Stimulated activated naive CD8-positive, alpha-beta T cell treated with anti-CD3 and anti-CD28 coated beads, Interleukin-15, amount 100 ng/mL, for 72 hours (primary cell): ENCODE measurements around the gene SPATA6.

ENCODE experiments used
- ATAC-seq: fragments of 150-1000 bp; cut with Tn5 transposase; 2 replicates; pipeline ENCODE4 v1.10.0; 2021; ENCODE audit warnings: mild to moderate bottlenecking, moderate library complexity
- DNase-seq, 2 donors: peaks; one replicate each; pipeline ENCODE4 v3.0.0; 2021 to 2022
- H3K27ac Mint-ChIP-seq, 2 donors: one replicate each; pipeline ENCODE4 v1.8.0; 2022; ENCODE audit warnings: mild to moderate bottlenecking in 2 of 2, mixed read lengths in 2 of 2, moderate library complexity in 2 of 2
- H3K27me3 Mint-ChIP-seq: one replicate; pipeline ENCODE4 v1.8.0; 2022; ENCODE audit warnings: mixed read lengths
- H3K4me1 Mint-ChIP-seq: one replicate; pipeline ENCODE4 v1.8.0; 2022; ENCODE audit warnings: mild to moderate bottlenecking, mixed read lengths
- H3K4me3 Mint-ChIP-seq, 2 donors: one replicate each; pipeline ENCODE4 v1.8.0; 2022; ENCODE audit warnings: mild to moderate bottlenecking in 2 of 2, mixed read lengths in 2 of 2, moderate library complexity in 1 of 2
- H3K9me3 Mint-ChIP-seq, 2 donors: one replicate each; pipeline ENCODE4 v1.8.0; 2022; ENCODE audit warnings: mixed read lengths in 2 of 2

Gene SPATA6

DNA sequence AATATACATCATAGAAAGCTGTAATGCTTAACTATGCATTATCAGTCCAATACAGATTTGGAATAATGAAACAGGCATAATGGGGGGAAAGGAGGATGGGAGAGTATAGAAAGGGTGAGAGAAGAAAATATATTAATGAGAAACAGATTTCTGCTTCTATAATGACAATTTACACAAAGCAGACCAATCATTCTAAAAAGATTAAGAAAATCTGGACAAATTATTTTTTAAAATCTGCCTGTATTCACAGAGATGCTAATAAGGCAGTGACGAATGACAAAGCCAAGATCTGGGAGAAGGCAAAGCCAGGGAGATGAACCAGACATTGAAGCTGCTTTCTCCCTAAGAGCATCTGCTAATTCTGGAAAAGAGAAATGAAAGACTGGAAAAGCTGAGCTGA lies 50.0 kb downstream of the SPATA6 start:
- Mint-ChIP-seq H3K4me3 (no peak overlapping the region), H3K27me3 (no peaks in the 10 kb centered on the region), H3K4me1 (no peaks in the 10 kb centered on the region), H3K27ac (no peak overlapping the region), H3K9me3 (no peaks in the 10 kb centered on the region)
- no peak for ATAC-seq
- no peak for DNase-seq

DNA sequence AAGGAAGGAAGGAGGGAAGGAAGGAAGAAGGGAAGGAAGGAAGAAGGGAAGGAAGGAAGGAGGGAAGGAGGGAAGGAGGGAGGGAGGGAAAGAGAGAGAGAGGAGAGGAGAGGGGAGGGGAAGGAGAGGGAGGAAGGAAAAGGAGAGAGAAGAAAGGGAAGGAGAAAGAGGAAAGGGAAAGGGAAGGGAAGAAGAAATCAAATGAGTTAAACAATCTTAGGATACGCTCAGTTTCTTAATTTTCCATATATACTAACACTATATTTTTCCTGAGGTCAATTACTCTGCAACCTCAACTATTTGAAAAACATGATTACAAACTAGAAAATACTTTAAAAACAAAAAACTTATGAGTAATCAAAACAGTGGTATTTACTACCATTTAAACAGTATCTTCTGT lies 53.3 kb downstream of the SPATA6 start:
- Mint-ChIP-seq H3K4me3 (no peak overlapping the region), H3K9me3 (no peaks in the 10 kb centered on the region), H3K27me3 (no peaks in the 10 kb centered on the region), H3K4me1 (no peaks in the 10 kb centered on the region), H3K27ac (no peak overlapping the region)
- no peak for ATAC-seq
- no peak for DNase-seq

DNA sequence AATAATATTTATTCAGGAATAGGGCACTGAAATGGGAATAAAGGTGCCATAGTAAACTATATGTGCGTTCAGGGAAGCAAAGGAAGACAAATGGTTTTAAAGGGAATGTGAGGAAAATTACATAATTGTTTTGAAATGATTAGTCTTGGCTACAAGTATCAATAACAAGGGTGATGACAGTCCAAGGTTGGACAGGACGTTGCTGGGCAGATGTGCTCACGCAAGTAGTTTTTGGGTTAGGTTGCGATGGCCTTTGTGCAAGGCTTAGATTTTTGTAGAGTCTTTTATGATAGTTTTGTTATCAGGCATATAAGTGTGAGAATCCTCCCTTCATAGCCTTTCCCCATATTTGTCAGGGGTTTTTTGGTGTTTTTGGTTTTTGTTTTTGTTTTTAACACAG lies 57.0 kb downstream of the SPATA6 start:
- Mint-ChIP-seq H3K27me3 (no peaks in the 10 kb centered on the region), H3K4me1 (no peaks in the 10 kb centered on the region), H3K9me3 (no peaks in the 10 kb centered on the region), H3K27ac (no peak overlapping the region), H3K4me3 (no peak overlapping the region)
- no peak for DNase-seq
- no peak for ATAC-seq

DNA sequence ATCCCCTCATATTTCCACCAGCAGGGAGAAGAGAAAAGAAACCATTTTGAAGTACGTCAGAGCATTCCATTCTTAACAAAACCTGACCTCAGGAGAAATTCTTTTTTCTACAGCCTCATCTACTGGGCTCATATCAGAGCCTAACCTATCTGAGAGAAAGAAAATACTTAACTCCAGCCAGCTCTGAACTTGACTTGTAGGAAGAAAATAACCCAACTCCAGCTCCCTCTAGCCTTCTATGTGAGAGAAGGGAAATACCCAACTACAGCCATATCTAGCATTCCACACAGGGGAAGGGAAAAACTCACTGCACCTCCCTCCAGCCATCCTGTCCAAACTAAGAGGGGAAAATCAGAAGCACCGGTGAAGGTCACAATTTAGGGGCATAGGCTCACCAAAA lies 57.7 kb downstream of the SPATA6 start:
- Mint-ChIP-seq H3K4me3 (no peak overlapping the region), H3K4me1 (no peaks in the 10 kb centered on the region), H3K9me3 (no peaks in the 10 kb centered on the region), H3K27ac (no peak overlapping the region), H3K27me3 (no peaks in the 10 kb centered on the region)
- ATAC-seq (no peak), DNase-seq (no peak)

DNA sequence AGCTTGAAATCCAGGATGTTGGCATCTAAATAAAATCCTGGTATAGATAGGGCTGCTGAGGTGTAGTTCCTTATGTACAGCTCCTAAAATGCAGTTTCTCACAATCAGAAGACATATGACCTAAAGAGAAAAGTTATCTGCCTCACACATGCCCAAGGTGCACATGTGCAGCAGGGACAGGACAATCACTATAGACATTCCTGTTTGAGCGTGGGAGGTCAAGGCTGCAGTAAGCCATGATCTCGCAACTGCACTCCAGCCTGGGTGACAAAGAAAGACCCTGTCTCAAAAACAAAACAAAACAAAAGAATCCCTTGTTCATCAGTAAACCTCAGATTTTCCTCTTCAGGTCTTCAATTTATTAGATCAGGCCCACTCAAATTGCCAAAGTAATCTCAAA lies 66.1 kb downstream of the SPATA6 start:
- ATAC-seq (no peak), DNase-seq (no peak)
- Mint-ChIP-seq H3K4me3 (no peak overlapping the region), H3K4me1 (no peaks in the 10 kb centered on the region), H3K27me3 (no peaks in the 10 kb centered on the region), H3K9me3 (no peaks in the 10 kb centered on the region), H3K27ac (no peak overlapping the region)

DNA sequence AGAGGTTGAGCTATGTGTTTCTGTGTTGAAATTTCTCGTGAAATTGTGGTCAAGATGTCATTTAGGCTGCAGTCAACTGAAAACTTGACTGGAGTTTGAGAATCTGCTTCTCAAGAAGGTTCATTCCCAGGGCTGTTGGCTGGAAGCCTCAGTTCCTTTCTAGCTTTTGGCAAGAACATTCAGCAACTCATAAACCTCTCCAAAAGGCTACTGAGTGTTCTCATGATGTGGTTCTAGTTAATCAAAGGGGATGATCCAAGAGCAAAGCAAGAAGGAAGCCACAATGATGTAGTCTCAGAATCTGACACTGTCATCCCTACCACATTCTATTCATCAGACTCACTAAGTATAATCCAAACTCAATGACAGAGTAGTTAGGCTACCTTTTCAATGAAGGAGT lies 66.6 kb downstream of the SPATA6 start:
- no peaks in the 10 kb centered on the region for H3K9me3 Mint-ChIP-seq
- no peak overlapping the region for H3K4me3 Mint-ChIP-seq
- no peak for ATAC-seq
- H3K27ac Mint-ChIP-seq = no peak overlapping the region
- H3K27me3 Mint-ChIP-seq = no peaks in the 10 kb centered on the region
- H3K4me1 Mint-ChIP-seq = no peaks in the 10 kb centered on the region
- DNase-seq = no peak

DNA sequence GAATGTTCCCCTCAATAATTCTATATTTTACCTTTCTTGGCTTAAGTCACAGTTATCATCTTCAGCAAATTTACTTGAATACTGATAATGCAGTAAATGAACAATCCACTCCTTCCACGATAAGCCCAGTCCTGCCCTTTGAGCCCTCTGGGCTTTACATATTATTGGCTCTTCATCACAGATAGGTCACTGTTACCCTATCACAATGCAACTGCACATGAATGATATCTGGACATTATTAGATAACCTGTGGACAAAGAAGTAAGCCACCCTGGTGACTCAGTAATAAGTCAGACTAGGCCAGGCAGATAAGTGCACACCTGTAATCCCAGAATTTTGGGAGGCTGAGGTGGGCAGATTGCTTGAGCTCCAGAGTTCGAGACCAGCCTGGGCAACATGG lies 69.4 kb downstream of the SPATA6 start:
- Mint-ChIP-seq H3K4me1 (no peaks in the 10 kb centered on the region), H3K27me3 (no peaks in the 10 kb centered on the region), H3K4me3 (no peak overlapping the region), H3K9me3 (no peaks in the 10 kb centered on the region), H3K27ac (no peak overlapping the region)
- DNase-seq (no peak), ATAC-seq (no peak)

DNA sequence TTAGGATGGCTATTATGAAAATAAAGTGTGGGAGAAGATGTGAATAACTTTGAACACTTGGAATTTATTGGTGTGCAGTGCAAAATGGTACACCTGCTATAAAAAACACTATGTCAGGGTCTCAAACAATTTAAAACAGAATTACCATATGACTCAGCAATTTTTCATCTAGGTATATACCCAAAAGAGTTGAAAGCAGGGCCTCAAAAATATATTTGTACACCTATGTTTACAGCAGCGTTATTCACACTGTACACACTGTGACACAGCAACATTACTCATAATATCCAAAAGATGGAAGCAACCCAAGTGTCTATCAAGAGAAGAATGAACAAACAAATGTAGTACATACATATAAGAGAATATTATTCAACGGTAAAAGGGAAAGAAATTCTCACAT lies 75.8 kb downstream of the SPATA6 start:
- no peaks in the 10 kb centered on the region for H3K4me1 Mint-ChIP-seq
- H3K27me3 Mint-ChIP-seq = no peaks in the 10 kb centered on the region
- no peak overlapping the region for H3K27ac Mint-ChIP-seq
- no peak for ATAC-seq
- H3K4me3 Mint-ChIP-seq = no peak overlapping the region
- DNase-seq = no peak
- H3K9me3 Mint-ChIP-seq = no peaks in the 10 kb centered on the region

DNA sequence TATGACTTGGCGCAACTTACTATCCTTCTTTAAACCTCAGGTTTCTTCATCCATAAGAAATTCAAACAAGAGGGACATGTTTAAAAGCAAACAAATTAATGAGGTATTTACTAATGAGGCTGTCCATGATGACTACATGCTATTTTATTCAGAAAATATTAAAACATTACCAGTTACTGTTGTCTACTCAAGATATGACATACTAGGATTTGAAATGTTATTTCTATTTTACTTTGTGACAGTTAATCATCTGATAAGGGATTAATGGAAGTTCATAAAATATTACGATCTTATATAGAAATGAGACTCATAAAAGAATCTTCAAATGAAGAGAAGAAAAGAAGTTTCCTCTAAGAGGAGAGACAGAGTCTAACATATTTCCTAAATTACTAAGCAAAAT lies 80.1 kb downstream of the SPATA6 start:
- Mint-ChIP-seq H3K4me3 (no peak overlapping the region), H3K9me3 (peaks cover 0 to 8% of the 10 kb centered on the region in 2 donors), H3K27ac (no peak overlapping the region), H3K27me3 (no peaks in the 10 kb centered on the region), H3K4me1 (no peaks in the 10 kb centered on the region)
- DNase-seq (no peak), ATAC-seq (no peak)

DNA sequence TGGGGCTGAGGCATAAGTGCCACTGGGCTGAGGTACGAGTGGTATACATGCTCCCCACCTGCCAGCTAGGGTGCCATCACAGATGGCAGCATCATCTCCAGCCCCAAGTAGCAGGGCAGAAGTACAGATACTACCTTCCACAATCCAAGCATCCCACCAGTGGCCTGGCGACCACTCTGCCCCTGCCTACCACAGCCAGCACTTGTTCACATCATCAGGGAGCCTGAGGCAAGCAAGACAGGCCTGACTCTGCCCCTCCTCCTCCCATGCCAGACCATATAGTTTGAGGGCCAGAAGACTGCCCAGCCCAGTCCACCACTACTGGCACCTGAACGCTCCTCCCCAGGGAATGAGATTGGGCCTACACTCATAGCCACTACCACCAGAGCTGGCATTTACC lies 84.6 kb downstream of the SPATA6 start:
- H3K27me3 Mint-ChIP-seq = no peaks in the 10 kb centered on the region
- H3K4me3 Mint-ChIP-seq = no peak overlapping the region
- H3K4me1 Mint-ChIP-seq = no peaks in the 10 kb centered on the region
- ATAC-seq (no peak), DNase-seq (no peak)
- H3K9me3 Mint-ChIP-seq = peaks cover 0 to 8% of the 10 kb centered on the region in 2 donors
- H3K27ac Mint-ChIP-seq = no peak overlapping the region

DNA sequence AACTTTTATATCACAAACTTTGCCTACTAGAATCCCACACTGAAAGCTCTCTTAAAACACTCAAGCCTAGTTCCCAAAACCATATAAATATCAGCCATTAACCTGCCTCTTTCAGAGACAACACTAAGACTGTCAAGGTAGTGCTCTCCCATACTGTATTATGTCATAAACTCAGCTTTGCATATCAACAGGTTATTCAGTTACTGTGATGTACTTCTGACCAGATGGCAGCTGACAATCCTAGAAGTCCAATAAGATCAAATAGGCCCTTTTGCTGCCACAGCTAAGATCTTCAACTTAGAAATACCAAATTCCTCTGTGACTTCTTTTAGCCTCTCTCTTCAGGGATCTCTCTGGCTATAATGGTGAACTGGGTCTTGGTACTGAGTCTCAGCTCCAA lies 97.2 kb downstream of the SPATA6 start:
- H3K4me3 Mint-ChIP-seq = no peak overlapping the region
- peaks cover 23 to 34% of the 10 kb centered on the region in 2 donors for H3K9me3 Mint-ChIP-seq
- ATAC-seq = no peak
- no peaks in the 10 kb centered on the region for H3K4me1 Mint-ChIP-seq
- H3K27ac Mint-ChIP-seq = no peak overlapping the region
- no peak for DNase-seq
- H3K27me3 Mint-ChIP-seq = no peaks in the 10 kb centered on the region

DNA sequence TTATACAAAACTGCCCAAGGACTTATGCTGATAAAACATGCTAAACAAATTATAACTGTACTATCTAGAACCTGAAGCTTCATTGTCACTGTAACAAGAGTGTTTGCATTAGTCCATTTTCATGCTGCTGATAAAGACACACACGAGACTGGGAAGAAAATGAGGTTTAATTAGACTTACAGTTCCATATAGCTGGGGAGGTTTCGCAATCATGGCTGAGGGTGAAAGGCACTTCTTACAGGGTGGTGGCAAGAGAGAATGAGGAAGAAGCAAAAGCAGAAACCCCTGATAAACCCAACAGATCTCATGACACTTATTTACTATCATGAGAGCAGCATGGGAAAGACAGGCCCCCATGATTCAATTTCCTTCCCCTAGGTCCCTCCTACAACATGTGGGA lies 100.4 kb downstream of the SPATA6 start:
- no peak for ATAC-seq
- H3K27ac Mint-ChIP-seq = no peak overlapping the region
- DNase-seq = no peak
- no peaks in the 10 kb centered on the region for H3K27me3 Mint-ChIP-seq
- H3K4me3 Mint-ChIP-seq = no peak overlapping the region
- H3K4me1 Mint-ChIP-seq = no peaks in the 10 kb centered on the region
- H3K9me3 Mint-ChIP-seq = peaks cover 11 to 38% of the 10 kb centered on the region in 2 donors

DNA sequence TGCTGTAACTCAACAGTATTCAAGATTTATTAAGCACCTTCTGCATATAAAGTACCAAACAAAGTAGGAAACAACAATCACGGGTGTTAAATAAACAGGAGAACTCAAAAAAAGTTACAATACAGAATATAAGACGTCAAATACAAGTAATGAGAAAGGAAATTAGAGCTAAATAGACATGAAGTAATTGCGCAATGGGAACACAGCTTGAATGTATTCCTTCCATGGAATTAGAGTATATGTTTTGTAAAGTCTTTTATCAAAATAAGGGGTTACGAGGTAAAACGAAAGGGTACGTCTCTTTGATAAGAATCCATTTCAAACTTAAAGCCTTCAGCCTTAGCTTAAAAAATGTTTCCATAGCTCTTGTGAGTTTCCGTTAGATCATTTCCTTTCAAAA lies 109.1 kb downstream of the SPATA6 start:
- no peaks in the 10 kb centered on the region for H3K27me3 Mint-ChIP-seq
- ATAC-seq (no peak), DNase-seq (no peak)
- H3K4me1 Mint-ChIP-seq = no peaks in the 10 kb centered on the region
- H3K4me3 Mint-ChIP-seq = no peak overlapping the region
- H3K27ac Mint-ChIP-seq = no peak overlapping the region
- peaks cover 0 to 5% of the 10 kb centered on the region in 2 donors for H3K9me3 Mint-ChIP-seq

DNA sequence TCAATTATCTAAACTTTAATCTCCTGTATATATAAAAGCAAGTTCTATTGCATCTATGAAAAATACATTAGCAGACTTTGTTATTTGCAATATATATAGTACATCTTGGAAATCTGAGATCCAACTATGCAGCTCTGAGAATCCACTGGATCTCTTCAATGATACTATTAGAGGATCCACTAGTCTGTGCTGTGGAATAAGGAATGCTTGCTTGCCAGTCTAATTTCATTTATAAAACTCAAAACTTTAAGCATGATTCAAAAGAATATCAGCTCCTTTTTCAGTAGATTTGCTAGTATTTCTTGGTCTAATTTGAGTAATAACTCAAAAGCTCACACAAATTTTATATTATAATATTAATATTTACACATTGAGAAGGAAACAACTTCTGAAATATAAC lies 115.1 kb downstream of the SPATA6 start:
- DNase-seq = no peak
- Mint-ChIP-seq H3K9me3 (no peaks in the 10 kb centered on the region), H3K4me1 (no peaks in the 10 kb centered on the region), H3K27ac (no peak overlapping the region), H3K27me3 (no peaks in the 10 kb centered on the region), H3K4me3 (no peak overlapping the region)
- no peak for ATAC-seq

DNA sequence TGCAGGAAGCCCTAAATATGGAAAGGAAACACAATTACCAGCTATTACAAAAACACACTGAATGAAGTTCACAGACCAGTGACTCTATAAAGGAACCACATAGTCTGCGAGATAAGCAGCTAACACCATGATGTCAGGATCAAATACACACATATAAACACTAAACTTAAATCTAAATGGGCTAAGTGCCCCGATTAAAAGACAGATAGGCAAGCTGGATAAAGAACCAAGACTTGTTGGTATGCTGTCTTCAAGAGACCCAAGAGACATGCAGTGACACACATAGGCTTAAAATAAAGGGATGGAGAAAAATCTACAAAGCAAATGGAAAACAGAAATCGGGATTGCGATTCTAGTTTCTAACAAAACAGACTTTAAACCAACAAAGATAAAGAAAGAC lies 127.6 kb downstream of the SPATA6 start:
- H3K4me3 Mint-ChIP-seq = no peak overlapping the region
- no peaks in the 10 kb centered on the region for H3K27me3 Mint-ChIP-seq
- ATAC-seq = no peak
- DNase-seq = no peak
- peaks cover 23 to 32% of the 10 kb centered on the region in 2 donors for H3K9me3 Mint-ChIP-seq
- H3K4me1 Mint-ChIP-seq = no peaks in the 10 kb centered on the region
- no peak overlapping the region for H3K27ac Mint-ChIP-seq

DNA sequence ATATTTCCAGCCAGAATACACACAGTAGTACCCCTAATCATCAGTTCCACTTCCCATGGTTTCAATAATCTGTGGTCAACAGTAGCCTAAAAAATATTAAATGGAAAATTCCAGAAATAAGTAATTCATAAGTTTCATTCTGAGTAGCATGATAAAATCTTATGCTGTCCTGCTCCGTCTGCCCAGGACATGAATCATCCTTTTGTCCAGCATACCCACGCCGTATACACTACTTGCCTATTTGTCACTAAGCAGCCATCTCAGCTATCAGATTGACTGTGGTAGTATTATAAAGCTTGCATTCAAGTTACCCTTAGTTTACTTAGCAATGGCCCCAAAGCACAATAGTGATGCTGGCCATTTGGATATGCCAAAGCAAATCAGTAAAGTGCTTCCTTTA lies 130.8 kb downstream of the SPATA6 start:
- no peak overlapping the region for H3K27ac Mint-ChIP-seq
- peaks cover 27 to 29% of the 10 kb centered on the region in 2 donors for H3K9me3 Mint-ChIP-seq
- no peaks in the 10 kb centered on the region for H3K27me3 Mint-ChIP-seq
- DNase-seq (no peak), ATAC-seq (no peak)
- H3K4me1 Mint-ChIP-seq = no peaks in the 10 kb centered on the region
- no peak overlapping the region for H3K4me3 Mint-ChIP-seq

DNA sequence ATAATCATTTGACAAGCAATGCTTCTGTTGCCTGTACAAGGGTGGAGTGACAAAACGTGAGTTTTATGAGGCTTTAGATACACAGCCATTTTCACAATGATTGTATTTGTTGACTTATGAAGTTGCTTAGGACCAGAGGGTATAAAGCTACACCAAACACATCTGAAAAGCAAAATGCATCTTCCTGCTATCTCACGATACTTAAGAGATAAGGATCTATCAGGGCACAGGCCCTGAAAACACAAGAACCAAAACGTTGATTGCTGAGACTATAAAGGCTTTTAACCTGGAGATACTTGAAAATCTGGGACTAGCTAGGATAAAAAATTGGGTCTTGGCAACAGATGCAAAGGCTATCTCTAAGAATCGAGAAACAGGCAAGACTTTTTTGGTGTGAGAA lies 133.7 kb downstream of the SPATA6 start:
- Mint-ChIP-seq H3K27me3 (no peaks in the 10 kb centered on the region), H3K4me1 (no peaks in the 10 kb centered on the region), H3K9me3 (peaks cover 11 to 20% of the 10 kb centered on the region in 2 donors), H3K27ac (no peak overlapping the region), H3K4me3 (no peak overlapping the region)
- DNase-seq (no peak), ATAC-seq (no peak)

DNA sequence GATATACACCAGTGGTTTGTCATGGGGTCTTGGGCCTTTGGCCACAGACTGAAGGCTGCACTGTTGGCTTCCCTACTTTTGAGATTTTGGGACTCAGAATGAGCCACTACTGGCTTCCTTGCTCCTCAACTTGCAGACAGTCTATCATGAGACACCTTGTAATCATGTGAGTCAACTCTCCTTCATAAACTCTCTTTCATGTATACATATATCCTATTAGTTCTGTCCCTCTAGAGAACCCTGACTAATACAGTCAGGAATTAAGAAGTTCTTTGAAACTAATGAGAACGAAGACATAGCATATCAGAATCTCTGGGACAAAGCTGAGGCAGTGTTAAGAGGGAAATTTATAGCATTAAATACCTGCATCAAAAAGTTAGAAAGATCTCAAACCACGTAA lies 138.7 kb downstream of the SPATA6 start:
- H3K9me3 Mint-ChIP-seq = peaks cover 28 to 50% of the 10 kb centered on the region in 2 donors
- no peak for DNase-seq
- ATAC-seq = no peak
- no peaks in the 10 kb centered on the region for H3K27me3 Mint-ChIP-seq
- H3K27ac Mint-ChIP-seq = no peak overlapping the region
- no peak overlapping the region for H3K4me3 Mint-ChIP-seq
- H3K4me1 Mint-ChIP-seq = no peaks in the 10 kb centered on the region
